Body of pancreas (tissue), 4 donors: ENCODE results near the gene SRMS. TPM values are rescaled to one million over a fixed set of nuclear protein-coding genes. Genes with fewer than 3 reads are reported as not detected.

ENCODE experiments used
- ATAC-seq: fragments of 150-250 bp; one replicate; pipeline ENCODE4 v1.9.1; 2016
- DNase-seq, 4 donors: peaks; one replicate each; pipeline ENCODE4 v3.0.0-alpha.2; 2019
- H3K27ac ChIP-seq, 4 donors: fragments of 200-600 bp; sonication (generic); 1 replicate in 3 of 4; 2 replicates in 1 of 4; pipeline versions ENCODE4 v1.5.1 to v1.6.1; 2016 to 2019; ENCODE audit warnings: mild to moderate bottlenecking in 1 of 4, mixed read lengths in 1 of 4, moderate library complexity in 1 of 4
- H3K27me3 ChIP-seq, 2 donors: fragments of 200-600 bp; sonication (generic); one replicate each; pipeline ENCODE4 v1.6.0; 2016; ENCODE audit warnings: mild to moderate bottlenecking in 1 of 2
- H3K36me3 ChIP-seq, 2 donors: fragments of 200-600 bp; sonication (generic); replicated peaks in 1 of 2; 2 replicates each; pipeline ENCODE4 v1.5.1; 2016; ENCODE audit warnings: low read depth in 2 of 2; ENCODE audit not compliant: insufficient read depth in 1 of 2
- H3K4me1 ChIP-seq: fragments of 200-600 bp; sonication (generic); one replicate; pipeline ENCODE4 v1.6.0; 2016
- H3K4me3 ChIP-seq, 2 donors: fragments of 200-600 bp; sonication (generic); 1 replicate in 1 of 2; 2 replicates in 1 of 2; pipeline ENCODE4 v1.5.1; 2016 to 2019
- H3K9me3 ChIP-seq, 3 donors: fragments of 200-600 bp; sonication (generic); 1 replicate in 2 of 3; 2 replicates in 1 of 3; pipeline ENCODE4 v1.5.1; 2016
- POLR2A ChIP-seq, 3 donors: fragments of 450-650 bp; IDR thresholded peaks; one replicate each; pipeline ENCODE4 v1.6.1; 2016; ENCODE audit warnings: antibody characterized with exemption in 3 of 3, mild to moderate bottlenecking in 2 of 3
- WGBS, 2 donors: methylation state at CpG; one replicate each; pipeline ENCODE4 v1.1.5; 2017; 5-methylcytosine and 5-hydroxymethylcytosine counted together
- intact Hi-C: fragments of 100-400 bp; cut with DNase I; formaldehyde crosslinking; loops from one replicate; pipeline ENCODE4 v1.15.1; 2023
- total RNA-seq, 2 donors: library from RNA; depleted of rRNA; stranded (reverse); fragments of >200 nt; gene quantifications; one replicate each; pipeline ENCODE4 v1.1.0, GENCODE V29; 2016
- TF ChIP-seq, protein P1 (sequence below), 7 experiments: fragments of 450-650 bp in 4 of 7; fragments of 200-600 bp in 3 of 7; sonication (generic) in 3 of 7; IDR thresholded peaks; one replicate each; pipeline ENCODE4 v1.5.1; 2016 to 2019; ENCODE audit warnings: antibody characterized with exemption in 7 of 7

The SRMS gene
- total RNA-seq, 2 donors from 2014 or later: not detected

GRCh38 chr20:63586797-63587196, 39.2 kb upstream of the SRMS start:
- no peak overlapping the region for H3K27ac ChIP-seq
- no peak overlapping the region for H3K4me3 ChIP-seq
- H3K36me3 ChIP-seq: peaks cover 0 to 7% of the 10 kb centered on the region in 2 donors
- DNase-seq: no peak
- H3K27me3 ChIP-seq: no peaks in the 10 kb centered on the region
- TF ChIP-seq, protein P1, sequence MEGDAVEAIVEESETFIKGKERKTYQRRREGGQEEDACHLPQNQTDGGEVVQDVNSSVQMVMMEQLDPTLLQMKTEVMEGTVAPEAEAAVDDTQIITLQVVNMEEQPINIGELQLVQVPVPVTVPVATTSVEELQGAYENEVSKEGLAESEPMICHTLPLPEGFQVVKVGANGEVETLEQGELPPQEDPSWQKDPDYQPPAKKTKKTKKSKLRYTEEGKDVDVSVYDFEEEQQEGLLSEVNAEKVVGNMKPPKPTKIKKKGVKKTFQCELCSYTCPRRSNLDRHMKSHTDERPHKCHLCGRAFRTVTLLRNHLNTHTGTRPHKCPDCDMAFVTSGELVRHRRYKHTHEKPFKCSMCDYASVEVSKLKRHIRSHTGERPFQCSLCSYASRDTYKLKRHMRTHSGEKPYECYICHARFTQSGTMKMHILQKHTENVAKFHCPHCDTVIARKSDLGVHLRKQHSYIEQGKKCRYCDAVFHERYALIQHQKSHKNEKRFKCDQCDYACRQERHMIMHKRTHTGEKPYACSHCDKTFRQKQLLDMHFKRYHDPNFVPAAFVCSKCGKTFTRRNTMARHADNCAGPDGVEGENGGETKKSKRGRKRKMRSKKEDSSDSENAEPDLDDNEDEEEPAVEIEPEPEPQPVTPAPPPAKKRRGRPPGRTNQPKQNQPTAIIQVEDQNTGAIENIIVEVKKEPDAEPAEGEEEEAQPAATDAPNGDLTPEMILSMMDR (IDR thresholded peaks at IDR 0.05): no peak
- no peak for TF ChIP-seq POLR2A (IDR thresholded peaks at IDR 0.05)
- ATAC-seq: no peak
- no peaks in the 10 kb centered on the region for H3K9me3 ChIP-seq
- intact Hi-C loops: no loop called here
- 88 to 94% methylated on average over 14 to 17 of the region's 17 CpGs for WGBS, 2 donors
- peaks cover 11% of the 10 kb centered on the region for H3K4me1 ChIP-seq

- intact Hi-C loops: no loop called here
- H3K27ac ChIP-seq: no peak overlapping the region
Observed at GRCh38 chr20:63585616-63586565, 38.3 kb upstream of the SRMS start.

GRCh38 chr20:63582382-63583063, 35.0 kb upstream of the SRMS start:
- no peak overlapping the region for H3K27ac ChIP-seq
- no peaks in the 10 kb centered on the region for H3K27me3 ChIP-seq
- ATAC-seq: no peak
- TF ChIP-seq, protein P1 (IDR thresholded peaks at IDR 0.05): no peak
- no peak for TF ChIP-seq POLR2A (IDR thresholded peaks at IDR 0.05)
- H3K36me3 ChIP-seq: no peaks in the 10 kb centered on the region
- 74 to 84% methylated on average over 23 of the region's 23 CpGs for WGBS, 2 donors
- intact Hi-C loops: no loop called here
- H3K4me1 ChIP-seq: peaks cover 2% of the 10 kb centered on the region
- no peak for DNase-seq
- H3K4me3 ChIP-seq: no peak overlapping the region
- no peaks in the 10 kb centered on the region for H3K9me3 ChIP-seq

More at GRCh38 chr20:63585616-63586565, 38.3 kb upstream of the SRMS start:
- WGBS, 2 donors: 60 to 69% methylated on average over 11 to 22 of the region's 22 CpGs
- H3K4me1 ChIP-seq: peaks cover 11% of the 10 kb centered on the region
- ATAC-seq (no peak), DNase-seq (no peak)
- H3K27me3 ChIP-seq: no peaks in the 10 kb centered on the region
- no peaks in the 10 kb centered on the region for H3K9me3 ChIP-seq
- no peak overlapping the region for H3K4me3 ChIP-seq
- H3K36me3 ChIP-seq: peaks cover 0 to 4% of the 10 kb centered on the region in 2 donors
- no peak for TF ChIP-seq POLR2A (IDR thresholded peaks at IDR 0.05)

GRCh38 chr20:63580796-63581461, 33.4 kb upstream of the SRMS start:
- H3K4me1 ChIP-seq: peaks cover 5% of the 10 kb centered on the region
- H3K4me3 ChIP-seq: no peak overlapping the region
- no peaks in the 10 kb centered on the region for H3K9me3 ChIP-seq
- TF ChIP-seq, protein P1 (IDR thresholded peaks at IDR 0.05): peak in 3 of 7 experiments; percentile 20 to 38 (median 35)
- TF ChIP-seq POLR2A (IDR thresholded peaks at IDR 0.05): no peak
- intact Hi-C loops: no loop called here
- WGBS, 2 donors: 28 to 35% methylated on average over 9 to 12 of the region's 12 CpGs
- peak in 2 of 4 donors; percentile 44 to 58 for DNase-seq
- H3K36me3 ChIP-seq: no peaks in the 10 kb centered on the region
- H3K27me3 ChIP-seq: no peaks in the 10 kb centered on the region
- no peak overlapping the region for H3K27ac ChIP-seq
- no peak for ATAC-seq
